CD4-positive, alpha-beta T cell treated with Interferon gamma for 1 hour (primary cell): ENCODE results near the gene BCHE.

Experiments
- DNase-seq: peaks from one replicate; pipeline ENCODE4 v3.0.0-alpha.2; 2020

The BCHE gene

GRCh38 chr3:165837058-165837525 lies at the start of gene BCHE:
TSS of gene BCHE (minus strand) at chr3:165837423. CDS start at chr3:165831033, 6,390 bp downstream.
- DNase-seq = no peak

GRCh38 chr3:165885558-165886270 lies 48.5 kb upstream of the BCHE start:
- DNase-seq = no peak

GRCh38 chr3:165884518-165884917 lies 47.3 kb upstream of the BCHE start:
- DNase-seq = no peak

GRCh38 chr3:165883863-165884478 lies 46.7 kb upstream of the BCHE start:
- no peak for DNase-seq

GRCh38 chr3:165883117-165883516 lies 45.9 kb upstream of the BCHE start:
- DNase-seq = no peak

- DNase-seq = no peak
Measured at GRCh38 chr3:165875644-165876043, 38.4 kb upstream of the BCHE start.

GRCh38 chr3:165874663-165875489 lies 37.7 kb upstream of the BCHE start:
- no peak for DNase-seq

GRCh38 chr3:165868088-165868487 lies 30.9 kb upstream of the BCHE start:
- no peak for DNase-seq

- DNase-seq = no peak
Measured at GRCh38 chr3:165859061-165859460, 21.8 kb upstream of the BCHE start.

GRCh38 chr3:165855581-165855980 lies 18.4 kb upstream of the BCHE start:
- no peak for DNase-seq

GRCh38 chr3:165854696-165855095 lies 17.5 kb upstream of the BCHE start:
- DNase-seq = no peak

GRCh38 chr3:165852711-165853110 lies 15.5 kb upstream of the BCHE start:
- no peak for DNase-seq

GRCh38 chr3:165852191-165852590 lies 15.0 kb upstream of the BCHE start:
- DNase-seq = no peak

- no peak for DNase-seq
Measured at GRCh38 chr3:165846056-165846455, 8.8 kb upstream of the BCHE start.

- DNase-seq = no peak
Measured at GRCh38 chr3:165839296-165840076, 2.3 kb upstream of the BCHE start.

GRCh38 chr3:165837801-165838200 lies 578 bp upstream of the BCHE start:
- DNase-seq = no peak

GRCh38 chr3:165835431-165835830 lies 1.8 kb downstream of the BCHE start:
- DNase-seq = no peak

GRCh38 chr3:165830746-165831145 lies 6.5 kb downstream of the BCHE start:
- no peak for DNase-seq

- no peak for DNase-seq
Measured at GRCh38 chr3:165827883-165828282, 9.3 kb downstream of the BCHE start.

- DNase-seq = no peak
Measured at GRCh38 chr3:165827233-165827632, 10.0 kb downstream of the BCHE start.

- no peak for DNase-seq
Measured at GRCh38 chr3:165820671-165821123, 16.5 kb downstream of the BCHE start.

GRCh38 chr3:165817160-165817709 lies 20.0 kb downstream of the BCHE start:
- no peak for DNase-seq
